ENCODE results near the gene LINGO1.

LINGO1 gene

DNA sequence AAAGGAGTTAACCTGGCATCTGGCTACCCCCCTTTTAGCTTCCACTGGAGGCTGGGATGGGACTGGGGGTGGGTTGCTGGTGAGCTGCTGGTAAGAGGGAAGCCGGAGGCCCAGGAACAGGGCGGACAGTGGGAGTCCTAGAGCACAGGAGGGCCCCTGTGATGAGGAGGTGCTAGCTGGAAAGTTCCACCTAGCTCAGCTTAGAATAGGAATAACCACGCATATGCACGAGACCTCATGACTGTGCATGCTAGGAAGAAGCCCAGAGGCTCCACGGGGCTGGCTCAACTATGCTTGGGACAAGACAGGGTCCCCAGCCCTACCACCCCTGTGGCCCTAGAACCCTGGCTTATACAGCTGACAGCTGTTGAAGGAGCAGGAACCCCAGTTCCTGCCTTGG lies 34.1 kb downstream of the LINGO1 start:
- Mint-ChIP-seq H3K27ac (no peak overlapping the region), H3K4me1 (ENCODE audit: low read depth in 2 of 2) (no peaks in the 10 kb centered on the region), H3K27me3 (no peaks in the 10 kb centered on the region), H3K4me3 (no peak overlapping the region), H3K36me3 (ENCODE audit: insufficient read depth) (no peaks in the 10 kb centered on the region), H3K9me3 (no peaks in the 10 kb centered on the region)
- DNase-seq = no peak
- no peak for ATAC-seq (replicated peaks)

DNA sequence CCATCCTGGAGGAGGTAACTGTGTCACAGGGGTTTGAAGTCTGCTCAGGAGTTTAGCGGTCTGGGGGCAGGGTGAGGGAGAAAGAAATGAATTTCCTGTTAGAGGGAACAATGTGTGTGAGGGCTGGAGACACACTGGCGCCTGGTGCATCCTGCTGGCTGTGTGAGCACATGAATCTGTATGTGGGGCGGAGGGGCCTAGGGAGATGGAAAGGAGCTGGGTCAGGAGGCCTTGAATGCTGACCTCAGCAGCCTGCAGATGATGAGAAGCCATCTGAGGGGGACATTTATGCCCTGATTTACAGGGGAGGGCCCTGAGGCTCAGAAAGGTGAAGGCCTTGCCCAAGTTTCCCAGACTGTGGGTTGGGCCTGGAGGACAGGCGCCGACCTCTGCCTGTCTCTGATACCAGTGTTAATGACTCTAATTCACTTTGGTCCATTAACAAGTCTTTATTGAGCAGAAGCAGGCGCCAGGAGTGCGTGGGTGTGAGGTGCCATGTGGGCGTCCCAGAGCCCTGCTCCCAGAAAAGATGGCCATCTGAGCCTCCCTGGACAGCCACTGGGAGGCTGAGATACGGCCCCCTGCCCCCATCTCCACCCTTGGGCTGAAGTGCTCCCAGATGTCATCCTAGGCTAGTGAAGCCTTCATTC lies 34.8 kb downstream of the LINGO1 start:
- peaks cover 0 to under 1% of the 10 kb centered on the region in 2 donors for H3K27me3 Mint-ChIP-seq
- no peaks in the 10 kb centered on the region for H3K9me3 Mint-ChIP-seq
- H3K36me3 Mint-ChIP-seq (ENCODE audit: insufficient read depth) = no peaks in the 10 kb centered on the region
- H3K4me3 Mint-ChIP-seq = no peak overlapping the region
- H3K27ac Mint-ChIP-seq = no peak overlapping the region
- H3K4me1 Mint-ChIP-seq (ENCODE audit: low read depth in 2 of 2) = no peaks in the 10 kb centered on the region
- DNase-seq (no peak), ATAC-seq (replicated peaks) (no peak)

DNA sequence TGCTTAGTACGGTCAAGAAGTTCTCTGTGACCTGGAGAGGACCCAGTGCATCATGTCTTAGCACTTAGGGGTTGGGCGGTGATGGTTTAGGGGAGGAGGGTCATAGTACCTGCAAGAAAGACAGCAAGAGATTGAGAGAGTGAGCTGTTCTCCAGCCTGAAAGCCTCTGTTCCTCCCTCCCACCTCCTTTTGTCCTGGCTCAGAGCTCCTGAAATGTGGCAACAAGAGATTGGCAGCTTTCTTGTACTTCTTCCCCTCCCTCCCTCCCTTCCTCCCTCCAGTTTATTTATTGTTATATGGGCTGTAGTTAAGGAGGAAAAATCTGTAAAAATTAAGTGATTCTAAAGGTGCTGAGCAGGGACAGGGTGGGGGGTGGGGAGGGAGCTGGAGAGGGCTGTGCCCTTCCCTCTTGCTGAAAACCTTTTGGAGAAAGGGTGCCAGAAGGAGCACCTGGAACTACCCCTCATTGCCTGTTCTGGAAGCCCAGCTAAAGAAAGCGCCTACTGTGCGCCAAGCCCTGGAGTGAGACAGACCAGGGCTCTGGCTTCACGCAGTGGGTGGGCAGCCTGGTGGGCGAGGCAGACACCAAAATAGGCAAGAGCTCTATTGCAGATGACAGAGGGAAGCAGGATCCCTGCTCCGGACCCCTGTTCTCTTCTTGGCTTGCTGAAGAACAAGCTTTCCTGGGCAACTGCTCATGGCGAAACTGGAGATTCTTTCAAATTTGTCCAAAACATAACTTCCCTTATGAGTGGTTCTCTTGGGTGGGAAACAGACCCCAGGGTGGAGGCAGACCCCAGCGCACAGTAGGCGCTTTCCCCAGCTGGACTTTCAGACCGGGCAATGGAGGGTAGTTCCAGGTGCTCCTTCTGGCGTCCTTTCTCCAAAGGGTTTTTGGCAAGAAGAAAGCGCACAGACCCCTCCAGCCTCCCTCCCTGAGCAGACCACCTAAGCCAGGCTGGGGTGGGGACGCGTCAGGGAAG lies 35.6 kb downstream of the LINGO1 start:
- Mint-ChIP-seq H3K9me3 (no peaks in the 10 kb centered on the region), H3K27ac (no peak overlapping the region), H3K36me3 (ENCODE audit: insufficient read depth) (no peaks in the 10 kb centered on the region), H3K4me3 (no peak overlapping the region), H3K4me1 (ENCODE audit: low read depth in 2 of 2) (no peaks in the 10 kb centered on the region), H3K27me3 (peaks cover 5 to 8% of the 10 kb centered on the region in 2 donors)
- ATAC-seq (replicated peaks) (no peak), DNase-seq (no peak)

DNA sequence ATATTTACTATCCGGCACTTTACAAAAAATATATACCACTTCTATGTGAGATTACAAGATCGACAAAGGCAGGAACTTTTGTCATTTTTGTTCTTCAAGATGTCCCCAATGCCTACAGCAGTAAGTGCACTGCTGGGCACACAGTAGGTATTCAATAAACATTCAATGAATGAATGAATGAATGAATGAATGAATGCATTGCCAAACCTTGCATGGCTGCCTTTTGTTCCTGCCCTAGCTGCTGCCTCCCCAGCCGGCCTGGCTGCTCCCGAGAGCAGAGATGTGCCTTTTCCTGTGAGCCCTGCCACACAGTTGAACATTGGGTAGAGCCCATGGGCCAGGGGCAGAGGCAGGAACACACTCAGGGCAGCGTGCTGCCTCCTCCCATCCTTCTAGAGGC lies 37.5 kb downstream of the LINGO1 start:
- Mint-ChIP-seq H3K4me3 (no peak overlapping the region), H3K9me3 (no peaks in the 10 kb centered on the region), H3K4me1 (ENCODE audit: low read depth in 2 of 2) (no peaks in the 10 kb centered on the region), H3K27me3 (peaks cover 12 to 26% of the 10 kb centered on the region in 2 donors), H3K36me3 (ENCODE audit: insufficient read depth) (no peaks in the 10 kb centered on the region), H3K27ac (no peak overlapping the region)
- ATAC-seq (replicated peaks) (no peak), DNase-seq (no peak)

DNA sequence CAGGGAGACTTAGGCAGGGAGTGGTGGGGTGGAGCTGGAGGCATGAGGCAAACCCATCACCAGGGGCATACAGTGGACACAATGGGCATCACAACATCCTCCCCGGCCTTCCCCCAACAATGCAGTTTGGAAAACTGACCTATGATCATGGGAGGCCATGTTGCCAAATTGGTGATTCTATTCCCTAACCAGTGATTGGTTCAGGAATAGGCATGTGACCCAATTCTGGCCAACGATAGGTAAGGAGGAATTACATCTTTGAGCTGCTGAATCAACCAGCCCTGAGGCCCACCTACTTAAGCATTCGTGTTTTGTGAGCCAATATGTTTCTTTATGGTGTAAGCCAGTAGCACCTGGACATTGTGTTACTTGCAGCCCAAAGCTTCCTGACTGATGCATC lies 40.0 kb downstream of the LINGO1 start:
- no peak for ATAC-seq (replicated peaks)
- Mint-ChIP-seq H3K9me3 (no peaks in the 10 kb centered on the region), H3K36me3 (ENCODE audit: insufficient read depth) (no peaks in the 10 kb centered on the region), H3K27ac (no peak overlapping the region), H3K4me3 (no peak overlapping the region), H3K4me1 (ENCODE audit: low read depth in 2 of 2) (no peaks in the 10 kb centered on the region), H3K27me3 (peaks cover 12 to 51% of the 10 kb centered on the region in 2 donors)
- DNase-seq = no peak

DNA sequence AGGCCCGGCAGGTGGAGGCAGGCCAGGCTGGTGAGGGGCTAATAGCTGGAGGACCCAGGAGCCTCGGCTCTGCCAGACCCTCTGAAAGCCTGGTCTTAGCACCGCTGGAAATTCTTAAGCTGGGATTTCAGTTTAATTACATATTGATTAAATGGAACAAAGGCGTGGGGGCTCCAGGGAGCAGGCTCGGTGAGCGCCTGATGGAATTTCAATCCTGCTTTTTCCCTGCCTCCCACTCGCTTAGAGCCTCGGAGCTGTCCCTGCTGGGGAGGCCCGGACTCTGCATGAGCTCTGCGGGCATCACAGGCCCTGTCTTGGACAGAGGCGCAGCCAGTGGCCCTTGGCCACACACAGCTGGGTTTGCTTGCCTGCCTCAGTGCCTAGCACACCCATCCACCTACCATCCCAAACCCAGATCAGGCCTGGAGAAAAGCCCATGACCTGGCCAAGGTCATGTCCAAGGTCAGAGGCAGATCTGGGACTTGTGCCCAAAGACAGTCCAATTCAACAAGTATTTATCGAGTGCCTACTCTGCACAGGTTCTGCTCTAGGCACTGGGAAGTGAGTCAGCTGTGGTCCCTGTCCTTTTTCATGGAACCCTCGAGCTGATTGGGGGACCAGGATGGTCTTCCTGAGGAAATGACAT lies 40.6 kb downstream of the LINGO1 start:
- Mint-ChIP-seq H3K27me3 (peaks cover 12 to 54% of the 10 kb centered on the region in 2 donors), H3K27ac (no peak overlapping the region), H3K4me1 (ENCODE audit: low read depth in 2 of 2) (no peaks in the 10 kb centered on the region), H3K4me3 (no peak overlapping the region), H3K36me3 (ENCODE audit: insufficient read depth) (no peaks in the 10 kb centered on the region), H3K9me3 (no peaks in the 10 kb centered on the region)
- DNase-seq = no peak
- no peak for ATAC-seq (replicated peaks)

DNA sequence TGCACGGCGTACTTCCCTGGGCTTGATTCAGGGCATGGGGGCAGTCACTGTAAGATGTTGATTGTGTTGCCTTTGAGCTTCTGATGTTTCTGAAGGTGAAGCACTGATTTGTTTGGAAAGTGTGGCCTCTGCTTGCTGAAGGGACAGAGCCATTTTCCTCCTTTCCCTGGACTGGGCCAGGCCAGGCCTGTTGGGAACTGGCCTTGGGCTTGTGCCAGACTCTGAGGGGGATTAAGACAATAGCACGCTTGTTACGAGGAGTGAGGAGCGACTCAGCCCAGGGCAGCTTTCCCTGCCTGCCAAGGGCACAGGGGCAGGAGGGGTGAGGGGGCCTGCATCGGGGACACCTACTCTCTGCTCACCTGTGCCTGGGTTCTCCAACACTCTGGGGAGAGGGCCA lies 42.9 kb downstream of the LINGO1 start:
- Mint-ChIP-seq H3K9me3 (no peaks in the 10 kb centered on the region), H3K36me3 (ENCODE audit: insufficient read depth) (no peaks in the 10 kb centered on the region), H3K4me3 (no peak overlapping the region), H3K27me3 (peaks cover 24 to 67% of the 10 kb centered on the region in 2 donors), H3K27ac (no peak overlapping the region), H3K4me1 (ENCODE audit: low read depth in 2 of 2) (no peaks in the 10 kb centered on the region)
- DNase-seq (no peak), ATAC-seq (replicated peaks) (no peak)

DNA sequence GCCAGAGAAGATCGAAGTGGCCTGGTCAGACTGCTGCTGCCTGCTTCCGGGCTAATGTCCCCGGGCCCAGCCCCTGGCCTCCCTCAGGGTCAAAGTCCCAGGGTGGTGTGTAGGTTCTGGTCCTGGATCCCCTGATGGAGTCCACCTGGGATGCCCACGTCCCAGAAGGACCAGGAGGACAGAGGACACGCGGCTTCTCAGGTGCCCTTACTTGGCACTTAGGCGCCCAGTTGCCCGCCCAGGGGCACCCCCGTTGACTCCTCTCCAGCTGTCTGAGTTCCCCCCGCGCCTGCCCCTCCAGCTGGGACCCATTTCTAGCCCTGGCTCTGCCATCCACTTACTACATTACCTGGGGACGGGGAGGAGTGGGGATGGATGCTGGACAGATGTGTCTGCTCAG lies 44.6 kb downstream of the LINGO1 start:
- no peak for DNase-seq
- no peaks in the 10 kb centered on the region for H3K4me1 Mint-ChIP-seq (ENCODE audit: low read depth in 2 of 2)
- no peaks in the 10 kb centered on the region for H3K9me3 Mint-ChIP-seq
- peaks cover 41 to 84% of the 10 kb centered on the region in 2 donors for H3K27me3 Mint-ChIP-seq
- H3K4me3 Mint-ChIP-seq = no peak overlapping the region
- no peak for ATAC-seq (replicated peaks)
- H3K27ac Mint-ChIP-seq = no peak overlapping the region
- H3K36me3 Mint-ChIP-seq (ENCODE audit: insufficient read depth) = no peaks in the 10 kb centered on the region

DNA sequence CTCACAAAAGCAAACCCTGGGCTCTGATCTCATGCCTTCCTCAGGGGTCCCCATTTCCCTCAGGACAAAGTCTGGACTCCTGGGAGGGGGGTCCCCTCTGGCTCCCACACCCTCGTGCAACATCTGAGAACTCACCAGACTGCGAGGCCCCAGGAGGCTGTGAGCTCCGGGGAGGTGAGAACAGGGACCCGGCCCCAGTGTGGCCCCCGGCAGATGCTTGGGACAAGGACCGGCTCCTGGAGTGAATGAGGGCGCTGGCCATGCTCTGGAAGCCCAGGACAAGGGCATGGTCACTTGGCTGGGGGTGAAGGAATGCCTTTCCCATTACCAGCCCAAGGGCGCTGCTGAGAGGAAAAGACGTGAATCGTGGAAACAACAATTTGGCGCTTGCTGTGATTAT lies 48.0 kb downstream of the LINGO1 start:
- no peak for ATAC-seq (replicated peaks)
- no peak overlapping the region for H3K27ac Mint-ChIP-seq
- no peaks in the 10 kb centered on the region for H3K4me1 Mint-ChIP-seq (ENCODE audit: low read depth in 2 of 2)
- H3K9me3 Mint-ChIP-seq = no peaks in the 10 kb centered on the region
- H3K36me3 Mint-ChIP-seq (ENCODE audit: insufficient read depth) = no peaks in the 10 kb centered on the region
- no peak for DNase-seq
- H3K27me3 Mint-ChIP-seq = peaks cover 30 to 76% of the 10 kb centered on the region in 2 donors
- no peak overlapping the region for H3K4me3 Mint-ChIP-seq

DNA sequence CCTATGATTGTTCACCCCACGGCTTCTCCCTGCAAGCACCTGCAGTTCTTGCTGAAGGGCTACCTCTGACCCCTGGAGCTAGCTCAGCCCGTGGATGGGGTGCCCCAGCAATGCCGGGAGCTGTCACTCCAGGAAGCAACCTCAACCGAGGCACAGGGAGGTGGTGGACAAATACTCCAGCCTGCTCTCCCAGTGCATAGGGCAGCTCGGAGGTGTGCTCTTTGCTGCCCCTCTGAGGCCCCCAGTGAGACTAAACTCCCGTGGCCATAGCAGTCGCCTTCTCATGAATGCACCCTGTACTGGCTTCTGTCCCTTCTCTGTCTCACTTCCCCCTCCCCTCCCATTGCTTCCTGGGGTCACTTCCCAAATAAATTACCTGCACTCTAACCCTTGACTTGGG lies 48.5 kb downstream of the LINGO1 start:
- Mint-ChIP-seq H3K27ac (no peak overlapping the region), H3K4me1 (ENCODE audit: low read depth in 2 of 2) (no peaks in the 10 kb centered on the region), H3K27me3 (peaks cover 30 to 71% of the 10 kb centered on the region in 2 donors), H3K9me3 (no peaks in the 10 kb centered on the region), H3K4me3 (no peak overlapping the region), H3K36me3 (ENCODE audit: insufficient read depth) (no peaks in the 10 kb centered on the region)
- DNase-seq = no peak
- no peak for ATAC-seq (replicated peaks)

DNA sequence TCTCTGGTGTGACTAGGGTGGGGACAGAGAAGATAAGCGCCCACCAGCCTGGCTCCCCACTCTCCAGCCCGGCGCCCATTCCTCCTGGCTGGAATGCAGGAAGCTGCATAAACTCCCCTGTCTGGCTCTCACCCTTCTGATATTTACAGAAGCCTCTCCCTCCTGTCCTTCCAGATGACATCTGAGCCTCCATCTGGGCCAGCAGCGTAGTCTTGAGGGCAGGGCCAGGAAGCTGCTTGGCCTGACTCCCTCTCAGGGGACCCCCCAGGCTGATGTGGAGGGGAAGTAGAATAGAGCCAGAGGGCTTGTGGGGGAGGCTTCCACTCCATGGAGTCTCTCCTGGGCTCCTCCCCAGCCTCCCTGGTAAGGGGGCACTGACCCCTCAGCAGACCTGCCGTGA lies 49.9 kb downstream of the LINGO1 start:
- no peak for DNase-seq
- H3K9me3 Mint-ChIP-seq = no peaks in the 10 kb centered on the region
- H3K4me3 Mint-ChIP-seq = no peak overlapping the region
- H3K4me1 Mint-ChIP-seq (ENCODE audit: low read depth in 2 of 2) = no peaks in the 10 kb centered on the region
- H3K27me3 Mint-ChIP-seq = peaks cover 30 to 66% of the 10 kb centered on the region in 2 donors
- ATAC-seq (replicated peaks) = no peak
- no peak overlapping the region for H3K27ac Mint-ChIP-seq
- H3K36me3 Mint-ChIP-seq (ENCODE audit: insufficient read depth) = no peaks in the 10 kb centered on the region

DNA sequence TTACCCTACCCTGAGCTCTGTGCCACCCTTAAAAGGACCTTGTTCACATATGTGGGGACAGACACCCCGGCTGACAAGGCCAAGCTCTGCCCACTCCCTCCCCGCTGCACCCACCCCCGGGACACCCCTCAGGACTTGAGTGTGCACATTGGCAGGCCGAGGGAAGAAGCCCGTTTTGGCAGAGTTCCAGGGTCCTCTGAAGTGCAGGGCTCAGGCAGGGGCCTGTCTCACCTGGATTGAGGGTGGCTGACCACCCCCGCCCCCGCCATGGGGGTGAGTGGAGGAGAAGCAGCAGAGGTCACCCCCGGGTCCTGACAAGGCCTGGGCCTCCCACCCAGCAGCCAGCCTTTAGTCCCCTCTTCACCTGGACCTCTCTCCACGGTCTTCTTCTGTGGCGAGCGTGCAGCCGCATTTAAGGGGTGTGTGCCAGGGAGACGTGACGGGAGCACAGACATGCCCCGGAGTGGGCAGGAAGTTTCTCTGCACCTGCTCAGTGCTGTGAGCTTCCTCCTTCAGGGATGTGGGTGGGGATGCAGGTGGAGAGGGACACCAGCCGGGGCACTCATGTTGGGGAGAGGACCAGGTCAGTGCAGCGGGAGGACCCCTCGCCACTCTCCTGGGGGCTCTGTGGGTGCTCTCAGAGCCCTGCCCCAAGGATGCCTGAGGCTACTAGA lies 50.7 kb downstream of the LINGO1 start:
- ATAC-seq (replicated peaks) (no peak), DNase-seq (no peak)
- Mint-ChIP-seq H3K4me3 (no peak overlapping the region), H3K4me1 (ENCODE audit: low read depth in 2 of 2) (no peaks in the 10 kb centered on the region), H3K36me3 (ENCODE audit: insufficient read depth) (no peaks in the 10 kb centered on the region), H3K27ac (no peak overlapping the region), H3K27me3 (peaks cover 30 to 69% of the 10 kb centered on the region in 2 donors), H3K9me3 (no peaks in the 10 kb centered on the region)

DNA sequence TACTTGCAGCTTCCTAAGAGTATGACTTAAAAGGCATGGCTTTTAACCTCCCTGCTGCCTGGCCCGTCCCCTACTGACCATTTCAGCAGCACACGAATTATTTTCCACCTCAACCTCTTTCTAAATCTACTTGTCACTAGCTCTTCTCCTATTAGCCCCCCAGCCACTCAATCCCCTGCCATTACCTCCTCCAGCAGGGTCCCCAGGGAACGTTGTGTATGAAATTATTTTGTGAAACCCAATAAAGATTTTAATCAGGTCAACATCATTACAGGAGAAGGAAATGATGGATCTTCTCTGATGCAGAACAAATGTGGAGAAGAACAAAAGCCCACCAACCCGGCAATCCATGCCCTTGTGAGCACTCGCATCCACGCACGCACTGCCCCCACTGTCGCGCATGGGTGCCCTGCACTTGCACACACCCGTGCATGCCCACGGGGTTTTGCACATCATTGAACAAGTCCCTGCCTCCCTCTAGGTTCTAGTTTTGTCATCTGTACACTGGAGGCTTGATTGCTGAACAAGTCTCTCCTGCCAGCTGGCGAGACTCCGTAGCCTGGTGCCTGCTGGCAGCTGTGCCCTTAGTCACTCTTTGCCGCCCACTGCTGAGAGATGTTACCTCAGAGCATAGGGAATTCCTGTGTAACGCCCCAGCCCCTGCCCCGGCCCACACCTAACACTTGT lies 51.6 kb downstream of the LINGO1 start:
- DNase-seq = no peak
- Mint-ChIP-seq H3K27ac (no peak overlapping the region), H3K36me3 (ENCODE audit: insufficient read depth) (no peaks in the 10 kb centered on the region), H3K27me3 (peaks cover 28 to 69% of the 10 kb centered on the region in 2 donors), H3K4me3 (no peak overlapping the region), H3K9me3 (no peaks in the 10 kb centered on the region), H3K4me1 (ENCODE audit: low read depth in 2 of 2) (no peaks in the 10 kb centered on the region)
- no peak for ATAC-seq (replicated peaks)
